NOMO-1 (cell line): ENCODE results near the gene UBR1.
"Not testable (repeated sequence)": the region's sequence is repeated elsewhere in the genome, so short reads cannot be mapped to it uniquely, and the experiment has no call there.

Source experiments
- DNase-seq, 2 experiments: peaks; one replicate each; lab custom pipeline; 2025; ENCODE audit not compliant: unreplicated experiment in 2 of 2; lab: John Stamatoyannopoulos, UW

UBR1 gene

GRCh38 chr15:42919308-42919707, 186.5 kb downstream of the UBR1 start:
- no peak for DNase-seq

GRCh38 chr15:42918047-42918446, 187.8 kb downstream of the UBR1 start:
- DNase-seq: no peak

GRCh38 chr15:42915654-42916315, 190.1 kb downstream of the UBR1 start:
- peak in 1 of 2 experiments; percentile 1 for DNase-seq

GRCh38 chr15:42914728-42915497, 190.9 kb downstream of the UBR1 start:
- DNase-seq: peak in 1 of 2 experiments; percentile 8

GRCh38 chr15:42911058-42911592, 194.7 kb downstream of the UBR1 start:
- DNase-seq: no peak

- DNase-seq: no peak
Observed at GRCh38 chr15:42908538-42908937, 197.3 kb downstream of the UBR1 start.

- DNase-seq: no peak
Observed at GRCh38 chr15:42903388-42904324, 202.2 kb downstream of the UBR1 start.

GRCh38 chr15:42893911-42894310, 211.9 kb downstream of the UBR1 start:
- DNase-seq: not testable (repeated sequence)
